ENCODE data around the gene LPP. TPM values are rescaled to one million over a fixed set of nuclear protein-coding genes. Genes with fewer than 3 reads are reported as not detected.

LPP gene
- total RNA-seq, 1 donor from 2014 or later: 218 TPM

DNA sequence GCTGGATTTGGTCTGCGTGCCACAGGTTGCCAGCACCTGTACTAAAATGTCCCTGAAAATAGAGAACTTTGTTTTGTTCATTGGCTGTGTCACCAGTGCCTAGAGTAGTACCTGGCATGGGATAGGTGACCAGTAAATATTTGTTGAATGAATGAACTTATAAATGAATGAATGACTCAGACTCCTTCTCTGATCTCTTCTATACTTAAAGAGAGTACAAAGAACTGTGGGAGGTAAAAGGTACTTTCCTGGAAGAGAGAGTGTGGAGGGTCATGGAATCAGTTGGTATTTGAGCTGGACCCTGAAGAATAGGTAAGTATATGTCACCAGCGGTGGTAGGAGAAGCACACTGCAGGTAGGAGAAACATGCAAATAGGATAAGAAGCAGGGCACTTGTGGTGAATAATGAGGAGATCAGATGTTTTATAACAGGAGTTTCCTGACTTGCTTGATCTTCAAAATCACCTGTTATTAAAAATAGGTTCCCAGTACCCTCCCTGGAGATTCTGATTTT lies 149.4 kb downstream of the LPP start:
- H3K4me3 ChIP-seq (ENCODE audit: low read depth, low read length): no peak overlapping the region
- TF ChIP-seq, protein P1, sequence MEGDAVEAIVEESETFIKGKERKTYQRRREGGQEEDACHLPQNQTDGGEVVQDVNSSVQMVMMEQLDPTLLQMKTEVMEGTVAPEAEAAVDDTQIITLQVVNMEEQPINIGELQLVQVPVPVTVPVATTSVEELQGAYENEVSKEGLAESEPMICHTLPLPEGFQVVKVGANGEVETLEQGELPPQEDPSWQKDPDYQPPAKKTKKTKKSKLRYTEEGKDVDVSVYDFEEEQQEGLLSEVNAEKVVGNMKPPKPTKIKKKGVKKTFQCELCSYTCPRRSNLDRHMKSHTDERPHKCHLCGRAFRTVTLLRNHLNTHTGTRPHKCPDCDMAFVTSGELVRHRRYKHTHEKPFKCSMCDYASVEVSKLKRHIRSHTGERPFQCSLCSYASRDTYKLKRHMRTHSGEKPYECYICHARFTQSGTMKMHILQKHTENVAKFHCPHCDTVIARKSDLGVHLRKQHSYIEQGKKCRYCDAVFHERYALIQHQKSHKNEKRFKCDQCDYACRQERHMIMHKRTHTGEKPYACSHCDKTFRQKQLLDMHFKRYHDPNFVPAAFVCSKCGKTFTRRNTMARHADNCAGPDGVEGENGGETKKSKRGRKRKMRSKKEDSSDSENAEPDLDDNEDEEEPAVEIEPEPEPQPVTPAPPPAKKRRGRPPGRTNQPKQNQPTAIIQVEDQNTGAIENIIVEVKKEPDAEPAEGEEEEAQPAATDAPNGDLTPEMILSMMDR (IDR thresholded peaks at IDR 0.05; ENCODE audit: insufficient read depth, low read length, poor library complexity, severe bottlenecking): no peak
- DNase-seq (ENCODE audit: low read depth): no peak

DNA sequence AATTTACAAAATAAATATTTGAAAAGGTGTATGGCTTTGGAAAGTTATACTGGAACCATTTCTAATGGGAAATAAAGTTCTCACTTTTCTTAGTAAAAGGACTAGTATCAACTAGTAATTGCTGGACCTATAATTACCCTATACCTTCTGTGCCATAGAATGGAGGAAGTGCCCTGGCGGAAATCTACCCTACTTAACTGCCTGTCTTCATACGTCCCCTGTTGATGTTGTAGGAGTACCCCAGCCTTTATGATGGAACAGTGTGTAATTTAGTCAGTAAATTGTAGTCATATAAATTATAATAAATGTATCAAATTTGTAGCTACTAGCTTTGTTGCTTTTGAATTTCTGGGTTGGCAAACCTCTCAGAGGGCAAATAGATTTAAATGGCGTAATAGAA lies 149.9 kb downstream of the LPP start:
- DNase-seq (ENCODE audit: low read depth): no peak
- no peaks in the 10 kb centered on the region for H3K36me3 ChIP-seq (ENCODE audit: control insufficient read depth, insufficient read depth, low read length)
- TF ChIP-seq, protein P1 (IDR thresholded peaks at IDR 0.05; ENCODE audit: insufficient read depth, low read length, poor library complexity, severe bottlenecking): no peak
- no peak overlapping the region for H3K4me3 ChIP-seq (ENCODE audit: low read depth, low read length)
- H3K27me3 ChIP-seq (ENCODE audit: control insufficient read depth, insufficient read depth, low read length): no peaks in the 10 kb centered on the region

More for the DNA sequence above, 149.4 kb downstream of the LPP start:
- H3K36me3 ChIP-seq (ENCODE audit: control insufficient read depth, insufficient read depth, low read length): no peaks in the 10 kb centered on the region
- no peaks in the 10 kb centered on the region for H3K27me3 ChIP-seq (ENCODE audit: control insufficient read depth, insufficient read depth, low read length)

DNA sequence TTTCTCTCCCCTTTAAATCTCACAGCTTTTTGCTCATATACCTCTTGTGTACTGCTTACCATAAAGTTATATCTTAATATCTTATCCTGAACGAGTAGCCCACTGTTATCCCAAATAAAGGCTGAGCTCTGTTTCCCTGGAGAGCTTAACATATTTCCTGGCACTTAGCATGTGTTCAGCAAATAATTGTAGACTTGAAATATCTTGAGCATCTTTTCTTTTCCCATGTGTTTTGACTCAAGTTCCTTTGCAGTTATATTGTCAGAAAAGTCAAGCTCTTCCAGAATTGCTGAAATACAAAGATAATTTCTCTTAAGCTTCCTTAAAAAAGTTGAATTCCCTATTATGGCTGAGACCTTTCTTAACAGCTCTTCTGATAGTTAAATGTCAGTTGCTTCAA lies 150.5 kb downstream of the LPP start:
- H3K4me3 ChIP-seq (ENCODE audit: low read depth, low read length): no peak overlapping the region
- no peaks in the 10 kb centered on the region for H3K27me3 ChIP-seq (ENCODE audit: control insufficient read depth, insufficient read depth, low read length)
- no peaks in the 10 kb centered on the region for H3K36me3 ChIP-seq (ENCODE audit: control insufficient read depth, insufficient read depth, low read length)
- TF ChIP-seq, protein P1 (IDR thresholded peaks at IDR 0.05; ENCODE audit: insufficient read depth, low read length, poor library complexity, severe bottlenecking): no peak
- DNase-seq (ENCODE audit: low read depth): no peak

- TF ChIP-seq, protein P1 (IDR thresholded peaks at IDR 0.05; ENCODE audit: insufficient read depth, low read length, poor library complexity, severe bottlenecking): no peak
- DNase-seq (ENCODE audit: low read depth): no peak
Measured at GRCh38 chr3:188305220-188305619, 151.3 kb downstream of the LPP start.

DNA sequence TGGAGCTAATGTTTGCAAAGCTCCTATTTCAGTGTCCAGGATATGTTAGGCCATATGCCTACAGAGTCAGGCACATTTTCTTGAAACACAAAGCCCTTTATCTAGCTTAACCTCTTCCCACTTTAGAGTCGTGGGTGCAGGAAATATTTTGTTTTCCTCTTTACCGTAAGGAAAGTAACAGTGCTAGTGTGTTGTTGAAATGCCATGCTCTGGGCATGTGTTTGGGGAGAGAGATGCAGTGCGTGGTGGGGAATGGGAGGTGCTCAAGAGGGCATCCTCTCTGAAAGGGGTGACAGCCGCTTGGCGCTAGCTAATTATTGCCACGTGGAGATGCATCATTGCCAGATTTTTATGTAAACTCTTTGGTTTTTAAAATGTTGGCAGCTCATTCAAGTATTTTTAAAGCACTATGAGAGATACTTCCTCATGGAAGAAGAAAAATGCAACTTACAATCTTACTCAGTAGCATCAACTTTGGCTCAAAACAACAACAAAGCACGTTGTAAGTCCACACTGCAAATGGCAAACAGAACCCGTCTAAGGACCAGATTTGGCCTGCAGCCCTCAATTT lies 152.6 kb downstream of the LPP start:
- Histone ChIP-seq H3K36me3 (ENCODE audit: control insufficient read depth, insufficient read depth, low read length) (no peaks in the 10 kb centered on the region), H3K4me3 (ENCODE audit: low read depth, low read length) (no peak overlapping the region), H3K27me3 (ENCODE audit: control insufficient read depth, insufficient read depth, low read length) (no peaks in the 10 kb centered on the region)
- TF ChIP-seq, protein P1 (IDR thresholded peaks at IDR 0.05; ENCODE audit: insufficient read depth, low read length, poor library complexity, severe bottlenecking): no peak
- DNase-seq (ENCODE audit: low read depth): no peak

More at GRCh38 chr3:188305220-188305619, 151.3 kb downstream of the LPP start:
- no peaks in the 10 kb centered on the region for H3K36me3 ChIP-seq (ENCODE audit: control insufficient read depth, insufficient read depth, low read length)
- no peak overlapping the region for H3K4me3 ChIP-seq (ENCODE audit: low read depth, low read length)
- H3K27me3 ChIP-seq (ENCODE audit: control insufficient read depth, insufficient read depth, low read length): no peaks in the 10 kb centered on the region

All from kidney epithelial cell (primary cell).